Gastroesophageal sphincter (tissue), 4 donors: Measurements from ENCODE around the gene CKMT2. TPM values are rescaled to one million over a fixed set of nuclear protein-coding genes. Genes with fewer than 3 reads are reported as not detected.

Experiments
- ATAC-seq: fragments of 150-250 bp; one replicate; pipeline ENCODE4 v1.9.1; 2016; ENCODE audit warnings: mild to moderate bottlenecking, moderate library complexity
- H3K27ac ChIP-seq, 4 donors: fragments of 200-600 bp; sonication (generic) in 3 of 4; 1 replicate in 3 of 4; 2 replicates in 1 of 4; pipeline ENCODE4 v1.5.1; 2016 to 2019
- H3K27me3 ChIP-seq: fragments of 200-600 bp; sonication (generic); one replicate; pipeline ENCODE4 v1.5.1; 2019
- H3K36me3 ChIP-seq, 2 donors: fragments of 200-600 bp; sonication (generic); one replicate each; pipeline ENCODE4 v1.5.1; 2019; ENCODE audit warnings: control low read depth in 1 of 2
- H3K4me1 ChIP-seq, 3 donors: fragments of 200-600 bp; sonication (generic); 1 replicate in 2 of 3; 2 replicates in 1 of 3; pipeline ENCODE4 v1.5.1; 2016 to 2019; ENCODE audit warnings: control low read depth in 2 of 3
- H3K4me3 ChIP-seq, 2 donors: fragments of 200-600 bp; sonication (generic); one replicate each; pipeline ENCODE4 v1.5.1; 2019; ENCODE audit warnings: mild to moderate bottlenecking in 1 of 2, moderate library complexity in 1 of 2
- H3K9me3 ChIP-seq, 3 donors: fragments of 200-600 bp; sonication (generic); one replicate each; pipeline ENCODE4 v1.5.1; 2017 to 2019; ENCODE audit warnings: control low read depth in 2 of 3
- CTCF ChIP-seq, 4 experiments: fragments of 200-600 bp in 2 of 4; fragments of 450-650 bp in 2 of 4; sonication (generic) in 1 of 4; IDR thresholded peaks; one replicate each; pipeline ENCODE4 v1.5.1; 2017 to 2019; ENCODE audit warnings: antibody characterized with exemption in 4 of 4, mild to moderate bottlenecking in 2 of 4, moderate library complexity in 2 of 4
- EP300 ChIP-seq: sonication (generic); formaldehyde crosslinking; IDR thresholded peaks from one replicate; pipeline ENCODE4 v1.6.1; 2017; ENCODE audit warnings: antibody characterized with exemption, mild to moderate bottlenecking
- POLR2A ChIP-seq, 2 donors: fragments of 450-650 bp; IDR thresholded peaks; one replicate each; pipeline ENCODE4 v1.6.1; 2017; ENCODE audit warnings: antibody characterized with exemption in 2 of 2, mild to moderate bottlenecking in 2 of 2, moderate library complexity in 1 of 2
- POLR2AphosphoS5 ChIP-seq: sonication (generic); formaldehyde crosslinking; IDR thresholded peaks from one replicate; pipeline ENCODE4 v1.6.1; 2017; ENCODE audit warnings: antibody characterized with exemption
- WGBS, 2 donors: methylation state at CpG; one replicate each; pipeline ENCODE4 v1.1.5; 2018; ENCODE audit warnings: low coverage in 1 of 2; 5-methylcytosine and 5-hydroxymethylcytosine counted together
- total RNA-seq, 4 donors: library from RNA; depleted of rRNA; stranded (reverse); fragments of >200 nt; gene quantifications; one replicate each; pipeline ENCODE4 v1.1.0, GENCODE V29; 2016

Gene CKMT2
- total RNA-seq, 4 donors from 2014 or later, result 3.9 to 33.6 (median 14.2) TPM

DNA sequence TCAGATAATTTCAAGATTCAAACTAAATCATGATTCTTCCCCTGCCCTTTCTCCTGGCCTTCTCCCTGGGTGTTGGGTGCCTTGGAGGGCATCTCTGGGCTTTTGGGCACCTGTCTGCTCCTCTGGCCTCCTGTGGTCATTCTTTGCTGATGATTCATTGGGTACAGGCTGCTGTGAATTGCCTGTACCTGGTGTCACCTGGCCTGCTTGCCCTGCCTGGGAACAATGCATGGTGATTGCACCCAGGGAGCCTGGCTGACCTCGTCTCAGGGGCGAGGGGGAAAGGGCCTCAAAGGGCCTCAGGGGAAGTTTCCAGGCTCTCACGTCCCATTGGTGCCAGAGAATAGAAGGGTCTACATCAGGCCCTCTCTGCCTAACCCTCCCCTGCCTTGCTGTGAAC lies 20.1 kb upstream of the CKMT2 start:
- no peaks in the 10 kb centered on the region for H3K9me3 ChIP-seq
- no peak for TF ChIP-seq CTCF (IDR thresholded peaks at IDR 0.05)
- no peak for TF ChIP-seq POLR2AphosphoS5
- no peak for TF ChIP-seq POLR2A (IDR thresholded peaks at IDR 0.05)
- TF ChIP-seq EP300, result no peak
- no peak overlapping the region for H3K27ac ChIP-seq
- no peak overlapping the region for H3K4me3 ChIP-seq
- peaks cover 4% of the 10 kb centered on the region for H3K27me3 ChIP-seq
- no peak for ATAC-seq
- WGBS, 2 donors, result no CpG with 5 or more reads among the region's 3 CpGs
- no peaks in the 10 kb centered on the region for H3K4me1 ChIP-seq
- no peaks in the 10 kb centered on the region for H3K36me3 ChIP-seq

DNA sequence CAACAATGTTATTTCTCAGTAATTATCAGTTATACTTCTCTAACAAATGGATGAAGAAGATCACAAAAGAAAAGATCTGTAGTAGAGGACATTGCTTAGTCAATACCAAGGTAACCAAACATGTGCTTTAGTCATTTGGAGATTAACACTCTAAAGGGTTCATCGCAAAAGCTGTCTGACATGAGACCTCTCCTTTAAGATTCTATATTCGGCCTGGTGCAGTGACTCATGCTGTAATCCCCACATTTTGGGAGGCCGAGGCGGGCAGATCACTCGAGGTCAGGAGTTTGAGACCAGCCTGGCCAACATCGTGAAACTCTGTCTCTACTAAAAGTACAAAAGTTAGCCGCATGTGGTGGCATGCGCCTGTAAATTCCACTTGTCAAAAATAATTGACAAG lies 18.3 kb upstream of the CKMT2 start:
- Histone ChIP-seq H3K27me3 (peaks cover under 1% of the 10 kb centered on the region), H3K9me3 (no peaks in the 10 kb centered on the region), H3K27ac (no peak overlapping the region), H3K36me3 (no peaks in the 10 kb centered on the region), H3K4me1 (no peaks in the 10 kb centered on the region), H3K4me3 (no peak overlapping the region)
- no peak for TF ChIP-seq EP300
- TF ChIP-seq CTCF (IDR thresholded peaks at IDR 0.05), result no peak
- TF ChIP-seq POLR2A (IDR thresholded peaks at IDR 0.05), result no peak
- TF ChIP-seq POLR2AphosphoS5, result no peak
- 90 to 91% methylated on average over 8 of the region's 8 CpGs for WGBS, 2 donors
- no peak for ATAC-seq

GRCh38 chr5:81216152-81216551 lies 17.0 kb upstream of the CKMT2 start:
- Histone ChIP-seq H3K27me3 (no peaks in the 10 kb centered on the region), H3K4me3 (no peak overlapping the region), H3K36me3 (no peaks in the 10 kb centered on the region), H3K9me3 (no peaks in the 10 kb centered on the region), H3K4me1 (no peaks in the 10 kb centered on the region), H3K27ac (no peak overlapping the region)
- 55 to 70% methylated on average over 1 to 3 of the region's 3 CpGs for WGBS, 2 donors
- ATAC-seq, result no peak
- TF ChIP-seq CTCF (IDR thresholded peaks at IDR 0.05), result no peak
- TF ChIP-seq POLR2AphosphoS5, result no peak
- no peak for TF ChIP-seq EP300
- no peak for TF ChIP-seq POLR2A (IDR thresholded peaks at IDR 0.05)

GRCh38 chr5:81219389-81219788 lies 13.7 kb upstream of the CKMT2 start:
- no peak for ATAC-seq
- no peak overlapping the region for H3K4me3 ChIP-seq
- TF ChIP-seq POLR2AphosphoS5 (no peak), EP300 (no peak), POLR2A (IDR thresholded peaks at IDR 0.05) (no peak), CTCF (IDR thresholded peaks at IDR 0.05) (no peak)
- WGBS, 2 donors, result 90 to 100% methylated on average over 1 to 2 of the region's 3 CpGs
- no peaks in the 10 kb centered on the region for H3K27me3 ChIP-seq
- H3K4me1 ChIP-seq, result no peaks in the 10 kb centered on the region
- no peaks in the 10 kb centered on the region for H3K36me3 ChIP-seq
- no peaks in the 10 kb centered on the region for H3K9me3 ChIP-seq
- H3K27ac ChIP-seq, result no peak overlapping the region

DNA sequence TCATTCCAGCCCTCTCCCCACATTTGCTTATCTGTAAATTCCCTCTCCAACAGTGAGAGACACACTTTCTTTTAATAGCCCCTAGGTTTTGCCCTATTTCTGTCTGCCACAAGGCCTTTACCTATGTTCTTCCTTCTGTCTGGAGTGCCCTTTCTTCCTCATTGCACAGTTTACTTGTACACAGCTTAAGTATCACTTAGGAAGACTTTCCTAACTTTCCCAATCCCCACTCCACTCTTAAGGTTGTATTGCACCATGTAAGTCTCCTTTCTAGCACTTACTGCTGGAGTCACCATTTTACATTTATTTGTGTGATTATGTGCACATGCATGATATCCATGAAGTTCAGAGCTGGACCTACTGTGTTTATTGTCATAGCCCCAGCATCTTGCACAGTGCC lies 10.8 kb upstream of the CKMT2 start:
- Histone ChIP-seq H3K36me3 (no peaks in the 10 kb centered on the region), H3K27ac (no peak overlapping the region), H3K4me3 (no peak overlapping the region), H3K9me3 (no peaks in the 10 kb centered on the region), H3K27me3 (no peaks in the 10 kb centered on the region), H3K4me1 (no peaks in the 10 kb centered on the region)
- no peak for ATAC-seq
- TF ChIP-seq CTCF (IDR thresholded peaks at IDR 0.05) (no peak), EP300 (no peak), POLR2AphosphoS5 (no peak), POLR2A (IDR thresholded peaks at IDR 0.05) (no peak)
